PC-3 (cell line): ENCODE data around the gene CLRN3.

Experiments used
- EZH2 ChIP-seq: fragments of 300-600 bp; sonication (generic); IDR thresholded peaks from one replicate; pipeline ENCODE4 v1.6.1; 2017; ENCODE audit warnings: antibody characterized with exemption, mild to moderate bottlenecking, low read length; ENCODE audit not compliant: unreplicated experiment
- EZH2phosphoT487 ChIP-seq: fragments of 300-600 bp; sonication (generic); IDR thresholded peaks from 2 replicates; pipeline ENCODE4 v1.6.1; 2018; ENCODE audit warnings: mild to moderate bottlenecking, antibody characterized with exemption, low read length, borderline replicate concordance
- TF ChIP-seq, protein P1 (sequence below): fragments of 300-600 bp; sonication (generic); conservative IDR thresholded peaks from 2 replicates; pipeline ENCODE4 v1.5.1; 2017; ENCODE audit warnings: antibody characterized with exemption, low read depth, mild to moderate bottlenecking, low read length

DNA sequence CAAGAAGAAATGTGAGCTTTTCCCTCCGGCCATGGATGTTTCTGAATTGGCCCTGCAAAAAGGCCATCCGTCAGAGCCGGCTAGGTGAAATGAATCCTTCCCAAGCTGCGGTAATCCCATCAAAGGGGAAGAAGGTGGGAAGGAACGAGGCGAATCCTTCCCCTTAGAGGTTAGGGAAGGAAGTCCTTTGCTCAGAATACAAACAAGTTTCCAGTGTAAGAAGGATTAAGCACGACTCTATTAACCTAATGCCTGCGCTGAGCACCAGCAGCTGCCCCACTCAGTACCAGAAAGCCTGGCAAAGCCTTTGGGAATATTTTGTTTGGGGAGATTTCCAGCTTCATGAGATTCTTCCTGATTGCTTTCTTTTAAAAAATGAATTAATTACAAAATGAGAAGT lies 42.8 kb downstream of the CLRN3 start:
- TF ChIP-seq, protein P1, sequence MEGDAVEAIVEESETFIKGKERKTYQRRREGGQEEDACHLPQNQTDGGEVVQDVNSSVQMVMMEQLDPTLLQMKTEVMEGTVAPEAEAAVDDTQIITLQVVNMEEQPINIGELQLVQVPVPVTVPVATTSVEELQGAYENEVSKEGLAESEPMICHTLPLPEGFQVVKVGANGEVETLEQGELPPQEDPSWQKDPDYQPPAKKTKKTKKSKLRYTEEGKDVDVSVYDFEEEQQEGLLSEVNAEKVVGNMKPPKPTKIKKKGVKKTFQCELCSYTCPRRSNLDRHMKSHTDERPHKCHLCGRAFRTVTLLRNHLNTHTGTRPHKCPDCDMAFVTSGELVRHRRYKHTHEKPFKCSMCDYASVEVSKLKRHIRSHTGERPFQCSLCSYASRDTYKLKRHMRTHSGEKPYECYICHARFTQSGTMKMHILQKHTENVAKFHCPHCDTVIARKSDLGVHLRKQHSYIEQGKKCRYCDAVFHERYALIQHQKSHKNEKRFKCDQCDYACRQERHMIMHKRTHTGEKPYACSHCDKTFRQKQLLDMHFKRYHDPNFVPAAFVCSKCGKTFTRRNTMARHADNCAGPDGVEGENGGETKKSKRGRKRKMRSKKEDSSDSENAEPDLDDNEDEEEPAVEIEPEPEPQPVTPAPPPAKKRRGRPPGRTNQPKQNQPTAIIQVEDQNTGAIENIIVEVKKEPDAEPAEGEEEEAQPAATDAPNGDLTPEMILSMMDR: no peak
- TF ChIP-seq EZH2 (no peak), EZH2phosphoT487 (no peak)
